ENCODE measurements around the gene INPP4B.

INPP4B gene

DNA sequence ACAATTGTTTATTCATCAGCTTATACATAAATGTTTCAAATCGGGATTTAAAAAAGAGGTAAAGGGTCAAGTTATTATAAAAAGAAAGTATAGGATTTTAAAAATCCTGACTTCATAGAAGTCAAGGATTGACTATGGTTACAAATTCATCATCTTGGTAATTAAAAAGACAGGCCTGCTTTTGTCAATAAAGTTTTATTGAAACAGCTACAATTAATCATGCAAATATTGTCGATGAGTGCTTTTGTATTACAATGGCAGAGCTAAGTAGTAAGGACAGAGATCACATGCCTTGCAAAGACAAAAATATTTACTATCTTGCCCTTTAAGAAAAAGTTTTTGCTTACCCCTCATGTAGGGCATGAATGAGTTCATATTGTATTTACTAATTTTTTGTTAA is 614.3 kb downstream of the INPP4B start:
- no peak for DNase-seq (ENCODE audit: low read depth in 2 of 2)

- no peak for DNase-seq (ENCODE audit: low read depth in 2 of 2)
These were observed 615.1 kb downstream of the INPP4B start for GRCh38 chr4:142230991-142231390.

GRCh38 chr4:142226014-142226413 is 620.1 kb downstream of the INPP4B start:
- DNase-seq (ENCODE audit: low read depth in 2 of 2): no peak

DNA sequence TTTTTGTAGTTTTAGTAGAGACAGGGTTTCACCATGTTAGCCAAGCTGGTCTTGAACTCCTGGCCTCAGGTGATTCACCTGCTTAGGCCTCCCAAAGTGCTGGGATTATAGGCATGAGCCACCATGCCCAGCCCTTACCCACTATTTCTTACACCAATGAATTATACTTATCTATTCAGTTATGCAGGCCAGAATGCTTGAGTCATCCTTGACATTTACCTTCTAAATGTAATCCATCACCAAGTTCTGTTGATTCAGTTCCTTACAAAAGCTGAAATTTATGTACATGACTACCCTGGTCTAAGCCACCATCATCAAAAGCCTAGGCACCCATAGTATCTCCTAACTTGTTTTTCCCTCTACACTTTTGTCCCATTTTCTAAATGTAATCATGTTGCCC is 624.0 kb downstream of the INPP4B start:
- DNase-seq (ENCODE audit: low read depth in 2 of 2): no peak

- no peak for DNase-seq (ENCODE audit: low read depth in 2 of 2)
These were observed 627.4 kb downstream of the INPP4B start for GRCh38 chr4:142218726-142219125.

DNA sequence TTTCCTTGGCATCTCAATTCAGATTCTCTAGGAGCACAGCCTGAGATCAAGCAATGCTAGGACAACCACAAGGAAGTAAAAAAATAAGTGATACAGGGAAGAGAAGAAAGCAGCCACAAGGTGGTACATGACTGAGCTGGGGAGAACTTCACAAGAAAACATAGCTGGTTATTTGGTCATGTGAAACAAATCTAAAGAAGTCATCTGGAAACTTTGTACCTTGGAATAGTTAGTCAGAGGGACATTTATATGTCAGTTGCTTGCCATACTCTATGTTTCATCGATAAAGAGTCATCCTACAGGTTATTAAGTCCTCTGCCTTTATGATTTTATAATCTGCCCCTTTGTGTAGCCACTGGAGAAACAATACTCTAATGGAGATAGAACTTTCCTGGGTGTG is 634.7 kb downstream of the INPP4B start:
- no peak for DNase-seq (ENCODE audit: low read depth in 2 of 2)

- DNase-seq (ENCODE audit: low read depth in 2 of 2): no peak
These were observed 642.6 kb downstream of the INPP4B start for GRCh38 chr4:142203505-142203904.

DNA sequence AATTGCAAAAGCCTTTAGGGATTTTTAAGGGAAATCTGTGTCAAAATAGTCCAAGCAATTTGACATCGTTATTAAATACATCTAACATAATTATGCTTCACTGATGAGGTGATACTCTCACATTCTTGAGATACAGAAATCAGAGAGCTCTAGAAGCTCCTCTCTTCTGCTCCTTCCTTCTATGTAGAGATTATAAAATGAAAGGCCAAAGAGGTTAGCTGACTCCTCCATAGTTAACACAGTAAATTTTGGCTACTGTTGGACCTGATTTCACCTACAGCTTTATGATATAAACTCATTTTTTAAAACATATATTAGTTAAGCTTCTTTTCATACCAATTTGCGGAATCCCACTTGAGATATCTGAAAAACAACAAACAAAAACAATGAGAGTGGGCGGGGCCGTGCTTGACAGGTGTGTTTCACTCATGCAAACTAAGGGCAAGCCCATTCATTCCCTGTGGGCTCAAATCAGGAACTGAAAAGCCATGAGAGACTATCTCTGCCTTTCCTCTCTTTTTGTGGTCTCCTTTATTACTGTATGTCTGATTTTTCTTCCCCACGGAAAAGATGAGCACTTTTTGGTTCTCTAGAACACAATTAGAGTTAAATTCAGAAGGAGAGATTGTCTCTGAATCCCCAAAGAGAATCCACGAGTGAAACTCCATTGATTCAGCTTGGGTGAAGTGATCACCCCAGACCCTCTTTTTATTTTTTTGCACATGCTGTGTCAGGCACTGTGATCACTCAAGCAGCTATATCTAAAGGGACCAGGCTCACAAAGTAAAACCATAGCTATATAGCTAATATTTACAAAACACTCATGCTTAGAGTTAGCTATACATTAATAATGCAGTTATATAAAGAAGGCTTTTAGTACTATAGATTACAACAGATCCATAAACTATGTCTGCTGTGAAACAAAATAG is 643.4 kb downstream of the INPP4B start:
- no peak for DNase-seq (ENCODE audit: low read depth in 2 of 2)

- DNase-seq (ENCODE audit: low read depth in 2 of 2): no peak
These were observed 645.1 kb downstream of the INPP4B start for GRCh38 chr4:142201041-142201440.

- no peak for DNase-seq (ENCODE audit: low read depth in 2 of 2)
These were observed 651.2 kb downstream of the INPP4B start for GRCh38 chr4:142194905-142195304.

GRCh38 chr4:142191901-142192300 is 654.2 kb downstream of the INPP4B start:
- DNase-seq (ENCODE audit: low read depth in 2 of 2): no peak

DNA sequence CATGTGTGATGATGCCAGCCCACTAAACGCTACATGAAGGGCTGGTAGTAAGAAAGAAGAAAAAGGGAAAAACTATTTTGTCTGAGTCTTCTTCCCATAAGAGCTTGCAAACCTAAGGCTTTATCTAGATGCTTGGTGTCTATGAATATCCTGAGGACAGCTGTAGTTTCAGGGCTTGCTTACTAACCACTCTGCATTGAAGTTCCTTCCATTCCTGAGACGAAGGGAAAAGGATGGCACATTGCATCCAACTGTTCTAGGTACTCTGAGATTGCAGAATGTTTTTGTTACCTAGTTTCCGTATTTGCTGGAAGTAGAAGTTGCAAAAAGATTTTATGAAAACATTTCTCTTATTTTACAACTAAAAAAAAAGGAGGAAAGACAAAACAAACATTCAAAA is 665.1 kb downstream of the INPP4B start:
- no peak for DNase-seq (ENCODE audit: low read depth in 2 of 2)

DNA sequence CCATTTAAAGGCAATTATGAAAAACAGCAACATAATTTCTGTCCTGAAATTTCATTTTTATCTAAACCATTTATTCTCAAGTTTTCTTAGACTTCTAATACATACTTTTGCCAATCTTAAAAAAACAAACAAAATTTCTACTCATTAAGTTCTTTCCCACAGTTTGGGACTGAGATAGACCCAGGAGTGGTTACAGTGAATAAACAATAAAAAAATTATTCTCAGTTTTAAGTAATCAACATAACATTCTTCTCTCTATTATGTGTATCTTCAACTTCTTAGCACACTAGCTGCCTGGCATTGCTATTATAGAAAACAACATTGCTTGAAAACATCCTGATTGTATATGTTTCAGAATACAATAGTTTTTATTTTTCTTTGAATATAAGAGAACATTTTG is 676.9 kb downstream of the INPP4B start:
- no peak for DNase-seq (ENCODE audit: low read depth in 2 of 2)

DNA sequence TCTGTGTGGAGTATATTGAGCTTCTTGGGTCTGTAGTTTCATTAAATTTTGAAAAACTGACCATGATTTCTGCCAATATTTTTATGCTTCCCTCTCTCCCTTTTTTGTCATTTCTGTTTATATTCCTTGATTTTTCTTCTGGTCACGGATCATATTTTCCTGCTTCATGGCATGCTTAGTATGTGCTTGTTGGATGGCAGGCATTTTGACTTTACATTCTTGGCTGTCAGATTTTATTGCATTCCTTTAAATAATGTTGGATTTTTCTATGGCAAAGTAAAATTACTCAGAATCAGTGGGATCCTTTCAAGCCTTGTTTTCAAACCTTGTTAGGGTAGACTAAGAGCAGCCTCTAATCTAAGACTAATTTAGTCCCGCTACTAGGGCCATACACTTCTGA is 677.9 kb downstream of the INPP4B start:
- no peak for DNase-seq (ENCODE audit: low read depth in 2 of 2)

DNA sequence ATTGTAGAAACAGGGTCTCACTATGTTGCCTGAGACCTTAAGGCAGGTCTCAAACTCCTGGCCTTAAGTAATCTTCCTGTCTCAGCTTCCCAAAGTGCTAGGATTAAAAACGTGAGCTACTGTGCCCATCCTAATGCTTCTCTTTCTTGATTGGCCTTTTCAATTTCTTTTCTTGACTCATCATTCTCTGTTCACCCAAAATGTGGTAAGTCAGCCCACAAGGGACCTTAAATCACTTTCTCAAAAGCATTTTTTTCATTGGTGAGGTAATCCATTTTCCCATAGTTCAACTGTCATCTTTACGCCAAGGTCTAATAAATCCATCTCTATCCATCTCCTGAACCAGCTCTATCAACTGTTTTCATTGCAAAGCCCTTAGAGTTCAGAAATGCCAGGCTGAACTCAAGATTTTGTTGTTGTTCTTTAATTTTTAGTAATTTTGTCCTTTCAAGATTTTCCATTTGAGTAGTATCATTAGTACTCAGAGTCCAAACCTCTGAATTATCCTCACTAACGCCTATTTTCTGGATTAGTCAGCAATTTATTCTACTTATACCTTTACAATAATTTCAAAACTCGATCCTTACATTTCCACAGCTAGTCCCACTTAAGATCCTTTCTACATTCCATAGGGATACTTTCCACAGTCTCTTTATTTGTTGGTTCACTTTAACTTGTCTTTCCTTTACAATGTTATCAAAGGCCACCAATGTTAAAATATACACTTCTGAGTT is 681.2 kb downstream of the INPP4B start:
- DNase-seq (ENCODE audit: low read depth in 2 of 2): no peak

- no peak for DNase-seq (ENCODE audit: low read depth in 2 of 2)
These were observed 685.0 kb downstream of the INPP4B start for GRCh38 chr4:142161086-142161485.

GRCh38 chr4:142160509-142160908 is 685.6 kb downstream of the INPP4B start:
- no peak for DNase-seq (ENCODE audit: low read depth in 2 of 2)

- no peak for DNase-seq (ENCODE audit: low read depth in 2 of 2)
These were observed 687.1 kb downstream of the INPP4B start for GRCh38 chr4:142158980-142159379.

- no peak for DNase-seq (ENCODE audit: low read depth in 2 of 2)
These were observed 689.8 kb downstream of the INPP4B start for GRCh38 chr4:142156256-142156655.

DNA sequence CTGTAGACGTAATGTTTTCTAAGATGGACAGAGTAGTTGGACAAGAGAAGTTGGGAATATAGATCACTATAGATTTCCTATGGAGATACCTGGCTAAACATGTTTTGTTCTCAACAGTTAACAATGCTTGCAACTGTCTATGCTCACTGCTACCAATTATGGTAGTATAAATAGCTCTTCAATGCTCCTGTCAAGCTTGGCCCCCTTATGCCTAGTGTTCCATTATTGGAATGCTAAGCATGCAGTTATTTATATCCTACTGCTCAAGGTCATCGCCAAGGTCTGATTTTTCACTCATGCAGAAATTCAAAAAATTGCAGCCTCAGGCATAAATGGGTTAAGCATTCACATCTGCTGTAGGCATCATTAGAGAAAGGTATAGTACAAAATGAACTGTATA is 690.8 kb downstream of the INPP4B start:
- no peak for DNase-seq (ENCODE audit: low read depth in 2 of 2)

GRCh38 chr4:142150483-142150882 is 695.6 kb downstream of the INPP4B start:
- no peak for DNase-seq (ENCODE audit: low read depth in 2 of 2)

DNA sequence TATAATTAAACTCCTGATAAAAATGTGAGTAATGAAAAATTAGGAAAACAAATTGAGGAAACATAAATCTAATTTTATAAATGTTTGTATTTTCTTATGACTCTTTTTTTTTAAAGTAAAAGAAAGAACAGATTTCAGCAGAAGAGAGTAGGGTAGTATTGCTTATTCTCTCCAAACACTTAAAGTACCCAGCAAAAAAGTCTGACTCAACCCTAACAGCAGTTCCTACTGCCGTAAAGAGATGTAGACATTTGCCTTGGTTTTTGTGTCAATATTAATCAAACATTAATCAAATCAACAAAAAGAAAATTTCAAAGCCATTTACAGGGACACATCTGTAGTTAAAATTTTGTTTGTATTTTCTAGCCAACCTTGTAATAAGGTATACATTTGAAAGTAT is 701.3 kb downstream of the INPP4B start:
- DNase-seq (ENCODE audit: low read depth in 2 of 2): no peak

All from stimulated activated CD8-positive, alpha-beta memory T cell treated with anti-CD3 and anti-CD28 coated beads, Interleukin-2, amount 100 ng/mL, for 1 hour (primary cell).